ENCODE data around the gene PRKCZ. TPM values are rescaled to one million over a fixed set of nuclear protein-coding genes. Genes with fewer than 3 reads are reported as not detected.

Gene PRKCZ
- total RNA-seq, 1 donor from 2014 or later, result 41.6 TPM

DNA sequence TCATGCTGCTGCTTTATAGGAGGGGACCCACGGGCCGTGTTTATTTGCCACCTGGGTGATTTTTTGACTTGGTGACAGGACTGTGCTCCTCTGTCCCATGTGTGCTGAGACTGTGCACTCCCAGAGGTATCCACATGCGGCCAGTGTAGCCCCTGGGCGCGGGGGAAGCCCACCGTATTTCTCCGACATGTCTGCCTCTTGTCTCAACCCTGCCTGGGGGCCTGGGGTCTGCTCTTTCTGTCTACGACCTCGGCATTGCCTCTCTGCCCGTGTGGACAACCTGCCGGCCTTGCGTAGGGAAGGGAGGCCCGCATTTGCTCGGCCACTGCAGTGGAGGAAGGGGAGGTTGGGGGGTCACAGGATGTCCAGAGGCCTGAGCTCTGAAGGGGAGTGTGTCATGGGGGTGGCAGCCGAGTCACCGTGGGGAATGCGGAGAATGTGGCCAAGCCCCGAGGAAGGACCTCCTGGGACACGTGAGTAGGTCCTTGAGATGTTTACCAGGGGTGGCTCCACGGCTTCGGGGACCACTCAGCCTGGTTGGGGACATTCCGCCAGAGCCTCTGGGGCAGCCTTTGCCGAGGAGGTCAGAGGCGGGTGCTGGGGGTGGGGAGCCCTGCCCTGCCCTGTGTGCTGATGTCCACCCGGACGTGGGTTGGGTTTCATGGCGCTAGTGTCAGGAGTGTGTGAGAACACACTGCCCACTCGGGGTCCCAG lies 11.0 kb downstream of the PRKCZ start:
- no peak for DNase-seq (ENCODE audit: low spot score)

DNA sequence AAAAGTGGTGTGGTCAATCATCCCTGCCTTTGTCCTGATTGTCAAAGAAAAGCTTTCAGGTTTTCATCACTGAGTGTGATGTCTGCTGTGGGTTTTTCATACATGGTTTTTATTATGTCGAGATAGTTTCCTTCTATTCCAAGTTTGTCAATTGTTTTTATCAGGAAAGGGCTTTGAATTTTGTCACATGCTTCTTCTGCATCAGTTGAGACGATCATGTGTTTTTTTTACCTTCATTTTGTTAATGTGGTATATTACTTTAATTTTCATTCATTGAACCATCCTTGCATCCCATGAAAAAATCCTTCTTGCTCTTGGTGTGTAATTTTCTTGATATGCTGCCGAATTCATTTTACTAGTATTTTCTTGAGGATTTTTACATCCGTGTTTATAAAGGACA lies 15.5 kb downstream of the PRKCZ start:
- no peak for DNase-seq (ENCODE audit: low spot score)

DNA sequence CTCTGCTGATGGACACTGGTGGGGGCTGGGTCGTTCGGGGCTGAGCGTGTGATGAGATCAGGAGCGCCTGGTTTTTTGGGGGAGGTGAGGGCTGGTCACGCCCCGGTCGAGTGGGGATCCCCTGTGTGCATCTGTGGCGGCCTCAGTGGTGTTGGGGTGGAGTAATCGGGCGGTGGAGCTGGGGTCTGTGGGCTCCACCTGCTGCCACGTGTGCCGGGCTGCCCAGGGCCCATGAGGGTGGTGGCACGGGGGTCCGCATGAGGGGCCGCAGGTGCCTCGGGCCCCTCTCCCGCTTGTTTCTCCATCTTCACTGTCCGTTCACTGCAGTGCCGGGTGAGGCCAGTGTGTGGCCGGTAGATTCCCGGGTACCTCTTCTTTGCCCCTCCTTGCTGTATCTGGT lies 17.2 kb downstream of the PRKCZ start:
- no peak for DNase-seq (ENCODE audit: low spot score)

DNA sequence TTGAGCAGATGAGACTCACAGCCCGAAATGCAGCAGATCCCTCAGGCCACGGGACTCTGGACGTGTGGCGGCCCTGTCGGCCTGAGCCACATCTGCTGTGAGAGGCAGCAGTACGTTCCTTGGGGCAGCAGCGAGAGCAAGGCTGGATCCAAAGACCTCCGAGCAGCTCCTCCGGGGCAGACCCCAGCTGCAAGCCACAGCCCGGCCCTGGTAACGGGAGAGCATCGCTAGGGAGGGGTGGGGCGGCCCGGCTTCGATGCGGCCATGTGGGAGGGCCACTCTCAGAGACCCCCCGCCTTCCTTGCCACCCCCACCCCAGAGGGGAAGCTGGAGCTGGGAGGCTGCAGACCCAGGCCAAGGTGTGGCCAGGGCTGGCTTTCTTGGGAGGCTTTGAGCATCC lies 17.8 kb downstream of the PRKCZ start:
- DNase-seq (ENCODE audit: low spot score), result no peak

DNA sequence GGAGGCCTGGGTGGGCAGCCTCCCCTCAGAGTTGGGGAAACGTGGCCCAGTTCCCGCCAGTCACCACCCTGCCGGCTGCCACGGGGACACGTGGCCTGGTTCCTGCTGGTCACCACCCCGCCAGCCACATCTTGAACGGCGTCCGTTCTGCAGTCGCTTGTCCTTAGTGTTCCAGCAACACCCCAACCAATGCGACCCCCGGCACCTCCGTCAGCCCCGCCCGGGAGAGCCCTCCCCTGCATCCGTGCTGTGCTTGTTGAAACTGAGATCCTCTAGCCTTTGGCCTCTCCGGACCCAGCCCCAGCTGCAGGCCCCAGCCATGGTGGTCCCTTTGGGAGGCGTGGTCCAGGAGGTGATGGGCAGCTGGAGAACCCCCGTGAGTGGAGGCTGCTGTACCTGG lies 18.7 kb downstream of the PRKCZ start:
- no peak for DNase-seq (ENCODE audit: low spot score)

DNA sequence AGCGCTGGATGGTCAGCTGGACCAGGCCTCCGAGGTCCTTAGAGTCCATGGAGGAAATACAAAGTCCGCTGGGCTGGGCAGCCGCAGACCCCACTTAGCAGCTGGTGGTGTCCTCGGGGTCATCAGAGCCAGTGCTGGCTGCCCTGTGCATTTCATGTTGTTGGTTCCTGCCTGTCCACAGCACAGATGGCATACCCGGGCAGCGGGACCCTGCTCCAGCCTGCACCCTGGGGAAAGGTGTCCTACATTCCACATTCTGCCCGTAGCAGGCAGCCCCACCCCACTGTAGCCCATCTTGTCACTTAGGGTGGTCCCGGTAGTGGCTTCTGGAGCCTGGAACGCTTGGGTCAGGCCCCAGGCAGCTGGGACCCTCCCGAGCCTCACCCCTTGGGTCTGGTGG lies 19.8 kb downstream of the PRKCZ start:
- no peak for DNase-seq (ENCODE audit: low spot score)

DNA sequence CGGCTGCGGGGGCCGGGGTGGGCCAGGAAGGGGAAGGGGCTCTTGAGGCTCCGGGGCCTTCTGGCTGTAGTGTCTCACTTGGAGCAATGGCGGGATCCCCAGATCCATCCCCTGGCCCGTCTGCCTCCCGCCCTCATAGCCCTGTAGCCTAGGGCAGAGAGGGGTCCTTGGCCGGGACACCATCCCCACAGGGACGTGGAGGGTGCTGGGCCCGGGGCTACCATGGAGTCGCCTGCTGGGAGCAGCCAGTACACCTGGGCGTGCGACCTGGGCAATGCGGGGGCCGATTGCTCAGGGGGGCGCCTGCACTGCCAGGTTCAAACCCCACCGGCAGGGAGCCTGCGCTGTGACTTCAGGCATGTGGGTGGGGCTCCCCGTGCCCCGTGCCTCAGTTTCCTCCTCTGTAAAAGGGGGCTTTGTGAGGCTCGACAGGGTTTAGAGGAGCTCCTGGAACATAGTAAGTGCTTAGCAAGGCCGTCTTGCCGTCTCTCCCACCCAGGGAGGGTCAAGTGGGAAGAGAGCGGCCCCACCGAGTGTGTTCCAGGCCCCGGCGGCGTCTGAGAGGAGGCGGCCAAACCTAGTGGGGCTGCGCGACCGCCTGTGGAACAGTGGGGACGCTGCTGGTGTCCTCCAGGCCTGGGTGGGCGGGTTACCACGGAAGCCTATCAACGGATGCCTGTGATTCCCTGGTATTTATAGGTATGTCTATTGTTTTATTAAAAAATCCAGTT lies 20.8 kb downstream of the PRKCZ start:
- DNase-seq (ENCODE audit: low spot score), result no peak

DNA sequence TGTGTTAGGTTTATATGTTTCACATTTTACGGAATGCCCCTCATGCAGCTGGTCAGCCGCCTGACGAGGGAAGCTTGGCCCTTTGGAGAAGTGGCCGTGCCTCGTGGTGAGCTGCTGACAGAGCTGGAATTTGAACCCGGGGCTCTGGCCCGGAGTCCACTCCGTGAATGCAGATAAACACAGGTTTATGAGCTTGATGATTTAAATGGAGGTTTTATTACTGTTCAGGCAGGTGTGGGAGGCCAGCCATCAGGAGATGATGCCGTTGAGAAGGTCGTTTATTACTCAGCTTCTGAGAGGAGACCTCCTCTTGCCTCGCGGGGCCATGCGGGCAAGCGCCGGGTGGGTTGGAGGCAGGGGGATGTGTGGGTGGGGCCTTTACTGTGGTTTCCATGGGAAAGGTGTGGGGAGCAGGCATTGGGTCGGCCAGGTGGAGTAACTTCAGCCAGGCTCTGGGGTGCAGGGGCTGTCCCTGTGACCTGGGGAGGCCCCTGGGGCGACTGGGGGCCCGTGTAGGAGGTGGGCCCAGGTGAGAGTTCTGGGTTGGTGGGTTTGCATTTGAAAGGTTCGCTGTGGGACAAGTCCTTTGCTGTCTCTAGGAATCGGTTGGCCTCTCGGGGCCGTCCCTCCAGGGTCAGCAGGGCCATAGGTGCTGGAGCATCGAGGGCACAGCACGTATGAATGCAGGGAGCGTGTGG lies 22.0 kb downstream of the PRKCZ start:
- no peak for DNase-seq (ENCODE audit: low spot score)

DNA sequence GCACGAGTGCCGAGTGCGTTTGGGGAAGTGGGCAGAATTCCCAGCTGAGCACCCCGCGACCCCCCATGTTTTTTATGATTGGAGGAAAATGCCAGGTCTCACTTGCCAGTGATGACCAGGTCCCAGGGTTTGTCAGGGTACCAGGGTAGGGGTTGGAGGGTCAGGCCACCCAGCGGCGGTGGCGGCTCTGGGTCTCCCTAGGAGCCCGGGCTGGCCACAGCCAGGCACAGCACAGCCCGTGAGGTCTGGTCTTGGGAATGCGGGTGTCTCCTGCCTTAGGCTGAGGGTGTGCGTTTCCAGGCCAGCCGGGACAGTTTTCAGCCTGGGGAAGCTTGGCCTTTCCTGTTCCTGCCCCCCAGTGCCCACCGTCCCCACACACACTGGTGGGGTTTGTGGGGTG lies 22.7 kb downstream of the PRKCZ start:
- no peak for DNase-seq (ENCODE audit: low spot score)

DNA sequence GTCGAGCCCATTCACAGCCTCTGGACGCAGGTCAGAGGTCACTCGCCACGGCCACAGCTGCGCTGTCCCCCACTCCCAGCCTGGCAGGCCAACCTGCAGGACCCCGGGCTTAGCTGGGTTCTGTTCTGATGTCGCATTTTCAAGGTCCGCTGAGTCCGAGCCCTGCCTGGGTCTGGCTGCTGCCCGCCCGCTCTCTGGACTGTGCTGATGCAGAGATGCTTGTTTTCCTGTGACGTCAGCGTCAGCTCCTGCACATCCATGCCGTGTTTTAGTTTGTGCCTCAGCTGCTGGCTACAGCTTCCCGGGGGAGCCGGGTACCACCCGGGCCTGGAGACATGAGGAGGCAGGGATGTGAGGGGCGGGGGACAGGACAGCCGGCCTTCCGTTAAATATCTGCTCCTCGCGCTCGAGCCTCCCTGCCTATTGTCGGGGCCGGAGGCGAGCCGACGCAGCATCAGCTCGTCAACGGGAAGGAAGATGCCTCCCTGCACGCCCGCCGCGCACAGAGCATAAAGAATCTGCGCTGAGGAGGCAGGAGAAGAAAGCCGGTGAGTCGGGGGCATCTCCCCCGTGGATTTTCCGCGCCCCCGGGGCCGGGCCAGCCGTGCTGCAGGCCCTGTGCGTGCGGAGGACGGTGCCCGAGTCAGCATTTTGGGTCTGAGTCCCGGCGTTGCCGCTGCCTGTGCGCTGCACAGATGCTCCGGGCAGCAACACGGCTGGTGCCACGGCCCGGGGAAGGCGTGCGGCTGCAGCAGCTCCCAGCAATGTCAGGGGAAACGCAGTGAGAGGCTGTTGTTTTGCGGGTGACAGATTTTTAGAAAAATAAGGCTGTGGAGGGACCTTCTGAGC lies 23.4 kb downstream of the PRKCZ start:
- DNase-seq (ENCODE audit: low spot score), result no peak

DNA sequence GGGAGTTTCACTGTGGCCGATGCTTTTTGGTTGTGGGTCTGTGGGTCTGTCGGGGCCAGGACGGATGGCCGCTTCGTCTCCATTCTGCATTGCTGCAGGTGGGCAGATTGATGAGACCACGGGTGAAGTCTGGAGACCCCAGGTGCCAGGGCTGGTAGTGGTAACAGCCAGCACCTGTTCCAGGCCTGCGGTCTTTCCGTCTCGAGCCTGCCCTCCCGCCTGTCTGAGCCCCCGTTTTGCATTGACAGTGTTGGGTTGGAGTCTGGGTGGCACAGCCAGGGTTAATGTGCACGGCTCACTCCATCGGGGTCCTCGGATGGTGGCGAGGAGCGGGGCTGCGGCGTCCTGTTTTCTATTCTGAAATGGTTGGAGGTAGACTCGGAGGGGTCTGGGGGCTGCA lies 24.2 kb downstream of the PRKCZ start:
- no peak for DNase-seq (ENCODE audit: low spot score)

DNA sequence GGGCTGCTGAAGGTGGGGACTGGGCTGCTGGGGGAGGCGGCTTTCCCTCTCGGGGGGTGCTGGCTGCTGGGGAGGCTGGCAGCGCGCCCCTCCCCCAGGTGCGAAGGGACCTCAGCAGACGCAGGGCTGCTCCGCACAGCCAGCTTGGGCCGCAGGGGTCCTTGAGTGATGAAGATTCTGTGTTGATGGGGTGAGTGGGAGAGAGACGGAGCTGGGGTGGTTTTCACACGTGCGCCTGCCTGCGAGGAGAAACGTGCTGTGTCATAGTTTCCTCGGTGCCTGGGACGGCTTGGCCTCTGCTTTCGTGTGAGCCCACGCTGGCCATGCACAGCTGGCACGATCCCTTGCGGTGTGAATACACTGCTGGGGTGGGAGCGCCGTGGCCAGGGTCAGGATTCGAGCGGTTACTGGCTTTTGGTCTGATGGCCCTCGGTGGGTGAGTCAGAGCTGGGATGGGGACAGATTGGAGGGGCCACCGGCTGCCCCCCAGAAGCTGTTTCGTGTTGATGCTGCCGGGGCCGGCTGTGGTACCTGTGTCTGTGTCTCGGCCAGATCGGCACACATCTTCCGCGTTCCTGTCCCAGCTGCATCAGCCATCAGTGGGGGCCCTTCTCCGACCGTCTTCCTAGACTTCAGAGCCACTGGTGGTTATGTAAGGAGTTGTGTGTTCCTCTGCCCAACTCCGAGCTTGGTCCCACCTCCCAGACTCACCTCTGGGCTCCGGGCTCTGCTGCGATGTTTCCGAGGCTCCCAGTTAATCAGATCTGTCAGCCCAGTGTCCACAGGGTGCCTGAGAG lies 24.9 kb downstream of the PRKCZ start:
- no peak for DNase-seq (ENCODE audit: low spot score)

DNA sequence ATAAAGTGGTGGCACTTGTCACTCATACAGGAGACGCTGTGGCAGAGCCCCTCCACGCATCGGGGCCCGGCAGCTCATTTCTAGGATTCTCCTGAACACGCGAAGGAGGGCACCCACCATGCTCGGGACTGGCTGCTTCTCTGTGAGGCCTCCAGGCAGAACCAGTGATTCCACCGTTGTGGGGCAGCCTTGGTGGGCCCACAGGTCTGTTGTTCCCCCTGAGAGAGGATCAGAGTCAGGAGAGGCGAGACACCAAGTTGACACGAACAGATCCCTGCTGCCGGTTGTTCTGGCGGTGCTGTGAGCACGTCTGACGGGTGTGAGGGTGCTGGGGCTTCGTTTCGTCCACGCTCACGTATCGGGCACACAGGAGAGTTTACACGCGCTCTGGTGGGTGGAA lies 26.6 kb downstream of the PRKCZ start:
- no peak for DNase-seq (ENCODE audit: low spot score)

DNA sequence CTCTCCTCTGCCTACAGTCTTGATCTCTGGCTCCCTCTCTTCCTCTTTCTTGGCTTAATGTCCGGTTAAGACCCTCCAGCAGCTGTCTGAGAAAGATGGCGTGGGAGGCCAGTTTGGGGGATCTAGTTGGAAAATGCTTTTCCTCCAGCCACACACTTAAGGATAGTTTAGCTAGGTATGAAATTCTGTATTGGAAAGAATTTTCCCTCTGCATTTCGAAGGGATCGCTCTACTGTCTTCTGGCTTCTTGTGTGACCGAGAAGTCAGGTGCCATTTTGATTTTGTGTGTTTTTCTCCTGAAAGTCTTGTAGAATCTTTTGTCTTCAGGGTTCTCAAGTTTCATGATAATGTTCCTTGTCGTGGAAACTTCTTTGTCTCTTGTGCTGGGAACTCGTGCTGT lies 28.0 kb downstream of the PRKCZ start:
- DNase-seq (ENCODE audit: low spot score), result no peak

DNA sequence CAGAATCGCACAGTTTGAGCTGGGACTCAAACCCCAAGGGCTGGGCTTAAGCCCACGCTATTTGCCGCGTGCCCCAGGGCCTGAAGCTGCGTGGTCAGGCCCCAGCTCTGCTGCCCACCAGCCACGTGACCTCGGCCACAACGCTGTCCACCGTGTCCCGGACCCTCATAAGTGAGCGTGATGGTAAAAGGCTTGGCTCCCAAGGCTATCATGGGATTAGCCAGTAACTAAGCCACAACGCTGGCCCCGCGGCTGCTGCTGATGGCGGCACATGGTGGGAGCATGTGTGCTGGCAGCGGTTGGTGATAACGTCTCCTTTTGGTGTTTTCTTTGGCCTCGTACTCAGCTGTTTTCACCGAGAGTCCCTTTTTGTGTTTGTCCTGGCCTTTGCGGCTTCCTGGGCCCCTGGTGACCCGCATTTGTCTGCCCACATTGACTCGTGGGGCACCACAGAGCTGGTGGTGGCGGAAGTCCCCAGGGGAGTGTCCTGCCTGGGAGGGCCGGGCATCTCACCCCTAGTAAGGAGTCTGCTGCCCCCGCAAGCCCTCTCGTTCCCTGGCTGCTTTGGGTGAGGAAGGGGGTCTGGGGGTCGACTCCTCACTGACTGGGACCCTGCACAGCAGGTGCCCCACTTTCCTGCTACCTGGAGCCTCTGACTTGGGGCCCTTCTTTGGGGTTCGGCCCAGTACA lies 29.3 kb downstream of the PRKCZ start:
- DNase-seq (ENCODE audit: low spot score), result no peak

DNA sequence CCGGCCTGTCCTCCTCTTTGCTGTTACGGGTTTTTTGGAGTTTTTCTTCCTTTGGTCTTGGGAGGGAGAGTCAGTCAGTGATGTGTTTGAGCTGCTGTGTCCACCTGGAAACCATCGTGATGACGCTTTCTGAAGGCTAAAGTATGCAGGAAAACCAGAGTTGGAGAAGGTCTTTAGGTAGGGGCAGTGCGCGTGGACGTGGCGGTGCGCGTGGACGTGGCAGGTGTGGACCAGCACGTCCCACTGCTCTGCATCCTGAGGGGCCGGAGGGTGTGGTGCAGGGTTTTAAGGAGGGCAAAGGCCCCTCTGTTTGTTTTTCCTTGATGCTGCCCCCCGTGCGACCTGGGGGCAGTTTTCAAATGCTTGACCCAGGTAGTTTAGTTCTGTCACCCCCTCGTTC lies 29.9 kb downstream of the PRKCZ start:
- DNase-seq (ENCODE audit: low spot score), result no peak

DNA sequence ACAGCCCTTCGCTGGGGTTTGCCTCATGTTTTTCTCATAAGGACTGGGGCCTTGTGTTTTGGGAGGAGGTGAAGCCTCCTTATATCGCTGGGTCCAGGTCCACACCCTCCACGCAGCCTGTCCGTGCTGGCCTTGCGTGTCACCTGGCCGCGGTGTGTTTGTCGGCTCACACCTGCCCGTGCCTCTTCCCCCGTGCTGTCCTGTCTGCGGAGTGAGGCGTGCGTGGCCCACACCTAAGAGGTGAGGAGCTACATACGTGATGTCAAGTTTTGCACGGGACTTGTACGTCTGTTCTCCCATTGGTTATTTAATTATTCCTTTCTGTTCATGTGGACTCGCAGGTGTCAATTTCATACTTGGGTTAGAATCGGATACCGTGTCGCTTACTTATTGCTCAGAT lies 30.7 kb downstream of the PRKCZ start:
- no peak for DNase-seq (ENCODE audit: low spot score)

DNA sequence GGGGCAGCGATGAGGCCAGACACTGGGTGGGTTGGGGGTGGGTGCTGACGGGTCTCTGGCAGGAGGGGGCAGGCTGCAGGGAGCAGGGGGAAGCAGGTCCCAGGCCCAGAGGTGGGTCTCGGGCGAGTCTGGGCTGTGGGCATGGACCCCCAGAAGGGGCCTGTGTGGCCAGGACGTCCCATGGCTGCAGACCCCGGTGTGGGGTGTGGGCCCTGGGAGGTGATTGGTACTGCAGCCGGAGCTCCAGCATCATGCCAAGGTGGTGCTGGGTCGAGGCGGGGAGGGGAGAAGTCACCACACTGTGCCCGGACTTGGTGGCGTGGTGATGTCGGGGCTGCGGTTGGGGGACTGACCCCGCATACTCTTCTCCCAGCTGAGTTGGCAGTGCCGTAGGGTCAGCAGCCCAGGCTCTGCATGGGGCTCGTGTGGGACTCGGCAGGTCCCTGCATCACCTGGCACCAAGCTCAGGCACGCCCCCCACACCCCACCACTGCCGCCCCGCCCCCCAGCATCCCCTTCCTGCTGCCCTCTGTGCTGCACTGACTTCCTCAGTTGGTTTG lies 31.2 kb downstream of the PRKCZ start:
- DNase-seq (ENCODE audit: low spot score), result no peak

DNA sequence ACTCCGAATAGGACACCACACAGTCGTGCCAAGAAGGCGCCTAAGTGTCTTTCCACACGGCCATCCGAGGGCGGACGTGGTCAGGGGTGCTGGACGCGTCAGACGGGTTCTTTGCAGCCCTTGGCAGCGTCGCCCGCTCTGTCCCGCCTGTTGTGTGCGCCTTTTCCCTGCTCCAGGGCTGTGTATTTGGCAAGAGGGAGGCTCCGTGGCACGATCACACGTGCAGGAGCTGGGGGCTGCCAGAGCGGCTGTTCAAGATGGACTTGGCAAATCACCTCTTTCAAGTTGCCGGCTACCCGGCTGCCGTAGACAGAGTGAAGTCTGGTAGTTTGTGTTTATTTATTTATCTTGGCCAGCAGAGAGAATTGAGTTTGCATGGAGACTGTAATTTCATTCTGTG lies 31.9 kb downstream of the PRKCZ start:
- DNase-seq (ENCODE audit: low spot score), result no peak

DNA sequence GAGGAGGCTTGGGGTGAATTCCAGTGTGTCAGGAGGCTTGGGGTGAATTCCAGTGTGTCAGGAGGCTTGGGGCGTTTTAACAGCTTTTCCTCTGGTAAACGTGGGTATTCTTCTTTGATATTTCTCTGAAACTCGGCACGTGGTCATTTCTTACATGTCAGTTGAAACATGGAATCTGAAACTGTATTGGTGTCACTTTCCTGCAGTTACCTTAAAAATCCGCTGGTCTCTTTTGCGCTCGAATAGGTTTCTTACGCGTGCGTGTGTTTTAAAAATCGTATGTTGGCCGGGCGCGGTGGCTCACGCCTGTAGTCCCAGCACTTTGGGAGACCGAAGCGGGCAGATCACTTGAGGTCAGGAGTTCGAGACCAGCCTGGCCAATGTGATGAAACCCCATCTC lies 33.5 kb downstream of the PRKCZ start:
- DNase-seq (ENCODE audit: low spot score), result no peak
